PC-9 (cell line): ENCODE results near the gene AQP3. TPM values are rescaled to one million over a fixed set of nuclear protein-coding genes. Genes with fewer than 3 reads are reported as not detected.

Experiments used
- BruUV-seq: library from RNA; stranded (reverse); fragments of 400-500 nt; replicated peaks from 2 replicates; lab custom pipeline; 2021; lab: Mats Ljungman, UMichigan
- CTCF ChIA-PET: fragments of 300-600 bp; sonication (Branson Sonifier 250); formaldehyde crosslinking; loops from one replicate; lab custom pipeline; 2022; ENCODE audit warnings: antibody characterized with exemption; lab: Charles Lee
- POLR2A ChIA-PET: fragments of 300-600 bp; sonication (Branson Sonifier 250); formaldehyde crosslinking; loops from one replicate; lab custom pipeline; 2022; ENCODE audit warnings: antibody characterized with exemption; ENCODE audit not compliant: unreplicated experiment; lab: Charles Lee
- DNase-seq, 2 experiments: peaks; one replicate each; pipeline versions ENCODE4 v3.0.0 to v3.0.0-alpha.2; 2015 to 2022; ENCODE audit warnings: mixed read lengths in 1 of 2
- H2AFZ ChIP-seq: fragments of 200-600 bp; sonication (generic); 2 replicates; pipeline ENCODE4 v1.8.1; 2017; ENCODE audit warnings: antibody characterized with exemption
- H3F3A ChIP-seq: fragments of 200-600 bp; sonication (generic); 2 replicates; pipeline ENCODE4 v1.8.1; 2017; ENCODE audit warnings: antibody characterized with exemption, mild to moderate bottlenecking, low read depth; ENCODE audit not compliant: insufficient read depth
- H3K27ac ChIP-seq: fragments of 200-600 bp; sonication (generic); 2 replicates; pipeline ENCODE4 v1.6.1; 2016; ENCODE audit warnings: mixed run types
- H3K27me3 ChIP-seq: fragments of 200-600 bp; sonication (generic); 2 replicates; pipeline ENCODE4 v1.6.1; 2016; ENCODE audit warnings: low read depth, mixed run types; ENCODE audit not compliant: insufficient read depth
- H3K36me3 ChIP-seq: fragments of 200-600 bp; sonication (generic); 2 replicates; pipeline ENCODE4 v1.6.1; 2016; ENCODE audit warnings: low read depth, mixed run types
- H3K4me1 ChIP-seq: fragments of 200-600 bp; sonication (generic); replicated peaks from 2 replicates; pipeline ENCODE4 v1.6.1; 2016; ENCODE audit warnings: mixed run types; ENCODE audit not compliant: insufficient read depth
- H3K4me2 ChIP-seq: fragments of 200-600 bp; sonication (generic); 2 replicates; pipeline ENCODE4 v1.6.1; 2017; ENCODE audit warnings: mixed run types
- H3K4me3 ChIP-seq: fragments of 200-600 bp; sonication (generic); 2 replicates; pipeline ENCODE4 v1.6.1; 2016; ENCODE audit warnings: mixed run types
- H3K79me2 ChIP-seq: fragments of 200-600 bp; sonication (generic); 2 replicates; pipeline ENCODE4 v1.6.1; 2017; ENCODE audit warnings: low read depth, mixed run types
- H3K9me2 ChIP-seq: fragments of 200-600 bp; sonication (generic); 2 replicates; pipeline ENCODE4 v1.8.1; 2017; ENCODE audit warnings: mild to moderate bottlenecking; ENCODE audit not compliant: insufficient read depth
- H3K9me3 ChIP-seq: fragments of 200-600 bp; sonication (generic); 2 replicates; pipeline ENCODE4 v1.8.1; 2016; ENCODE audit warnings: low read depth; ENCODE audit not compliant: insufficient read depth
- H4K20me1 ChIP-seq: fragments of 200-600 bp; sonication (generic); 2 replicates; pipeline ENCODE4 v1.8.1; 2017; ENCODE audit not compliant: insufficient read depth
- EZH2 ChIP-seq: fragments of 200-600 bp; sonication (generic); IDR thresholded peaks from 2 replicates; pipeline ENCODE4 v1.8.0; 2017; ENCODE audit warnings: antibody characterized with exemption, low read depth
- intact Hi-C: fragments of 100-400 bp; cut with micrococcal nuclease; formaldehyde crosslinking; loops from one replicate; pipeline ENCODE4 v1.10.0; 2022; ENCODE audit not compliant: unreplicated experiment
- total RNA-seq: library from RNA; stranded (reverse); gene quantifications from 2 replicates; pipeline ENCODE4 v1.2.3, GENCODE V29; 2021
- TF ChIP-seq, protein P1 (sequence below): fragments of 200-600 bp; sonication (generic); conservative IDR thresholded peaks from 2 replicates; pipeline ENCODE4 v1.6.1; 2017; ENCODE audit warnings: mixed run types, antibody characterized with exemption, mild to moderate bottlenecking, moderate library complexity

The AQP3 gene
- total RNA-seq, 1 experiment from 2014 or later: 9.9 TPM

DNA sequence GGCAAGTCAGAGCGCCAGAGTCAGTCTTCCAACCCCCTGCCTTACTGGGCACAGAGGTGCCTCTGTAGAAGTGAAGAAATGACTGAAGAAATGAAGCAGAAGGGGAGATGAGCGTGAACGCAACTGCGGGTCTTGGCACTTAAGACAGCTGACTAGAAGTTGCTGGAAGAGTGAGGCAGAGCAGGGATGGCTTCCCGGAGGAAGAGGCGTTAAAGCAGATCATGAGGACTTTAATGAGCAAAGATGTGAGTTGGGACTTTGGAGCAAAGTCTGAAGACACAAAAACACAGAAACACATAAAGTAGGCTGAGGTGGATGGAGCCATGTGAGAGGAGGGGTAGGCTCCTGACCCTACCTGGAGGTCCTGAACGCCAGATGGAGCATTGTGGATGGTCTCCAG lies 7.2 kb downstream of the AQP3 start:
- peaks cover 70% of the 10 kb centered on the region for H3K4me1 ChIP-seq
- no peak overlapping the region for H3K4me3 ChIP-seq

DNA sequence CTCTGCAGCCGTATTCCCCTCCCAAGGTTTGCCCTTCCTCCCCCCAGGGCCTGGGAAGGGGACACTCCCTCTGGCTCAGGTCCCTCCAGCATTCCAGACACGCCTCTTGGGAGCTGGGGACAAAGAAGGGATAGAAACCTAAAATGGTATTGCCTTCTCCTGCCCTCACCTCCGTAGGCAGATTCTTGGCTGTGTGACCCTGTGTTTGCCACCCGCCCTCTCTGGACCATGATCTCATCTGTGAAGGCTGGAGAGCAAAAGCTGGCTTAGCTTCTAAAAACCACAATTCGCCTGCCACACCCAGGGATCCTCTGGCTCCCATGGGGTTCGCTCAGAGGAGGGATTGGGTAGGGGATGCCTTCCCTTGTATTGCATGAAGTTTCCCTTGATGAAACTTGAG lies 7.7 kb downstream of the AQP3 start:
- H3K9me3 ChIP-seq: no peaks in the 10 kb centered on the region
- H3K9me2 ChIP-seq: no peaks in the 10 kb centered on the region
- DNase-seq: peak; percentile 60 to 74
- BruUV-seq: no TSS peak
- H3K4me3 ChIP-seq: no peak overlapping the region
- H3K4me1 ChIP-seq: peaks cover 65% of the 10 kb centered on the region
- no peak overlapping the region for H2AFZ ChIP-seq
- peaks cover 15% of the 10 kb centered on the region; the same call in 1 of the 2 replicates for H3F3A ChIP-seq
- H3K27me3 ChIP-seq: no peaks in the 10 kb centered on the region
- H3K4me2 ChIP-seq: peak overlapping the region; percentile 57
- intact Hi-C loops: no loop called here
- H3K27ac ChIP-seq: peak overlapping the region; percentile 44; the same call in 1 of the 2 replicates
- POLR2A ChIA-PET: interaction anchor here (0.6 kb wide), 1 partner anchor 89 kb away, joined by 4 read pairs; no protein-coding TSS in a partner anchor
- CTCF ChIA-PET: interaction anchor here (1.0 kb wide), 1 partner anchor 13 kb away, joined by 5 read pairs; no protein-coding TSS in a partner anchor
- TF ChIP-seq, protein P1, sequence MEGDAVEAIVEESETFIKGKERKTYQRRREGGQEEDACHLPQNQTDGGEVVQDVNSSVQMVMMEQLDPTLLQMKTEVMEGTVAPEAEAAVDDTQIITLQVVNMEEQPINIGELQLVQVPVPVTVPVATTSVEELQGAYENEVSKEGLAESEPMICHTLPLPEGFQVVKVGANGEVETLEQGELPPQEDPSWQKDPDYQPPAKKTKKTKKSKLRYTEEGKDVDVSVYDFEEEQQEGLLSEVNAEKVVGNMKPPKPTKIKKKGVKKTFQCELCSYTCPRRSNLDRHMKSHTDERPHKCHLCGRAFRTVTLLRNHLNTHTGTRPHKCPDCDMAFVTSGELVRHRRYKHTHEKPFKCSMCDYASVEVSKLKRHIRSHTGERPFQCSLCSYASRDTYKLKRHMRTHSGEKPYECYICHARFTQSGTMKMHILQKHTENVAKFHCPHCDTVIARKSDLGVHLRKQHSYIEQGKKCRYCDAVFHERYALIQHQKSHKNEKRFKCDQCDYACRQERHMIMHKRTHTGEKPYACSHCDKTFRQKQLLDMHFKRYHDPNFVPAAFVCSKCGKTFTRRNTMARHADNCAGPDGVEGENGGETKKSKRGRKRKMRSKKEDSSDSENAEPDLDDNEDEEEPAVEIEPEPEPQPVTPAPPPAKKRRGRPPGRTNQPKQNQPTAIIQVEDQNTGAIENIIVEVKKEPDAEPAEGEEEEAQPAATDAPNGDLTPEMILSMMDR: no peak
- no peak for TF ChIP-seq EZH2
- no peaks in the 10 kb centered on the region for H3K79me2 ChIP-seq
- H4K20me1 ChIP-seq: no peaks in the 10 kb centered on the region
- no peaks in the 10 kb centered on the region for H3K36me3 ChIP-seq

More for the DNA sequence above, 7.2 kb downstream of the AQP3 start:
- intact Hi-C loops: no loop called here
- Histone ChIP-seq H3K79me2 (no peaks in the 10 kb centered on the region), H4K20me1 (no peaks in the 10 kb centered on the region), H3F3A (peaks cover 19% of the 10 kb centered on the region; the same call in 1 of the 2 replicates), H3K36me3 (no peaks in the 10 kb centered on the region), H3K4me2 (peak overlapping the region; percentile 57; the same call in 1 of the 2 replicates), H3K27me3 (no peaks in the 10 kb centered on the region), H3K9me2 (no peaks in the 10 kb centered on the region), H3K27ac (peak overlapping the region; percentile 44; the same call in 1 of the 2 replicates), H2AFZ (no peak overlapping the region), H3K9me3 (no peaks in the 10 kb centered on the region)
- TF ChIP-seq EZH2: no peak
- TF ChIP-seq, protein P1: no peak
- ChIA-PET CTCF (interaction anchor here (1.0 kb wide), 1 partner anchor 13 kb away, joined by 5 read pairs; no protein-coding TSS in a partner anchor), POLR2A (no interaction called here)
- no TSS peak for BruUV-seq
- DNase-seq: no peak

DNA sequence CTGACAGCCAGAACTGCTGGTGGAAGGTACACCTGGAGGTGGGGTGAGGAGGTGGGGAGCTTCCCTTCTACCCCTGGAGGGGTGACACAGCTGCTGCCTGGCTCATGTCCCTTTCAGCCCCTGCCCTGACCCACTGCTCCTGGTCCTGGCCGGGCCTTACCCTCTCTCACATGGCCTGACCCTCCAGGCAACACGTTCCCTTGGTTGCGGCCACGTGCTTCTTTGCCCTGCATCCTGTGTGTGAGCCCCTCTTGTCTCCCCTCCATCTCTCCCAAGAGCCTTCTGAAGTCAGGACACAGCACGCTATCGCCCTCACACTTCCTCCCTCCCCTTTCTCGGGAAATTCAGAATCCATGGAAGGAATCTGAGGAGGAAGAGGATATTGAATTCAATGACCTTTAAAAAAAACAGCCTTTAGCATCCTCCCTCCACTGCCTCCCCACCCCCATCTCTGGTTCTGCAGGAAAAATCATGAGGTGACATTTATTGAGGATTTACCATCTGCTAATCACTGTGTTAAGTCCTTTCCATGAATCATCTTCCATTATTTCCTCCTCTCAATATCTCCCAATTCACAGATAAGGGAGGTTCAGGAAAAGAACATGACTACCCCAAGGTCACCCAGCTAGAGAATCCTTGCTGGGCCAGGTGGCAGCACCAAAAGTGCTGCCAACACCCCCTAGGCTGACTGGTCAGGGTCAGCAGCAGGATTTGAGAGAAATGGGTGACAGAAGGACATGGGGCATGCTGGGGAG lies 8.3 kb downstream of the AQP3 start:
- H3K4me1 ChIP-seq: peaks cover 62% of the 10 kb centered on the region
- intact Hi-C loops: no loop called here
- no TSS peak for BruUV-seq
- no peaks in the 10 kb centered on the region for H4K20me1 ChIP-seq
- no peak for TF ChIP-seq EZH2
- TF ChIP-seq, protein P1: no peak
- no peaks in the 10 kb centered on the region for H3K9me3 ChIP-seq
- H3K27me3 ChIP-seq: no peaks in the 10 kb centered on the region
- no peaks in the 10 kb centered on the region for H3K9me2 ChIP-seq
- no peaks in the 10 kb centered on the region for H3K36me3 ChIP-seq
- H3F3A ChIP-seq: peaks cover 15% of the 10 kb centered on the region; the same call in 1 of the 2 replicates
- peak overlapping the region; percentile 34; the same call in 1 of the 2 replicates for H3K27ac ChIP-seq
- H3K79me2 ChIP-seq: no peaks in the 10 kb centered on the region
- no peak overlapping the region for H2AFZ ChIP-seq
- CTCF ChIA-PET: interaction anchor here (0.7 to 1.0 kb wide), 2 partner anchors 8 to 14 kb away, joined by 3 to 5 read pairs; no protein-coding TSS in a partner anchor
- H3K4me3 ChIP-seq: no peak overlapping the region
- DNase-seq: peak in 1 of 2 experiments; percentile 44
- H3K4me2 ChIP-seq: peak overlapping the region; percentile 57
- POLR2A ChIA-PET: interaction anchor here (0.6 kb wide), 1 partner anchor 88 kb away, joined by 4 read pairs; no protein-coding TSS in a partner anchor
